GM12801 (cell line): ENCODE results near the gene KRAS.

Source experiments
- TF ChIP-seq, protein P1 (sequence below): IDR thresholded peaks from one replicate; pipeline ENCODE4 v1.5.1; 2011; ENCODE audit warnings: control low read depth; ENCODE audit not compliant: insufficient read length; ENCODE audit errors: extremely low read depth

Gene KRAS

DNA sequence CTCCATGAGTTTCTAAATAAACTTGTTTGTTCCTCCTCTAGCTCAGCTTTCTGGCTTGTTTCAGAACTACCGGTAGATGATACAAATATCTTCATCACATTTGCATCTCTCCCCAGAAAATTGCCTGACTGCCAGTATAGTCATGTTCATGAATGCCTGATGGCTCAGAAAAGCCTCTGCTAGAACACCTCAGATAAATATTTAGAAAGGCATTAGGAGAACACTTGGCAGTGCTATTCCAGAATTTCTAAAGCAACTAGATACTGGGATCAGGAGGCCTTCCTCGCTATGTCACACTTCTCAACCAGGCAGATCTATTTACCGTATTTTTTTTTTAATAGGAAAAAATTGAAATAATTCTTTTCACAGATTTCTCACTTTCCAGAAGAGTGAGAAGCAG is 32.3 kb upstream of the KRAS start:
- TF ChIP-seq, protein P1, sequence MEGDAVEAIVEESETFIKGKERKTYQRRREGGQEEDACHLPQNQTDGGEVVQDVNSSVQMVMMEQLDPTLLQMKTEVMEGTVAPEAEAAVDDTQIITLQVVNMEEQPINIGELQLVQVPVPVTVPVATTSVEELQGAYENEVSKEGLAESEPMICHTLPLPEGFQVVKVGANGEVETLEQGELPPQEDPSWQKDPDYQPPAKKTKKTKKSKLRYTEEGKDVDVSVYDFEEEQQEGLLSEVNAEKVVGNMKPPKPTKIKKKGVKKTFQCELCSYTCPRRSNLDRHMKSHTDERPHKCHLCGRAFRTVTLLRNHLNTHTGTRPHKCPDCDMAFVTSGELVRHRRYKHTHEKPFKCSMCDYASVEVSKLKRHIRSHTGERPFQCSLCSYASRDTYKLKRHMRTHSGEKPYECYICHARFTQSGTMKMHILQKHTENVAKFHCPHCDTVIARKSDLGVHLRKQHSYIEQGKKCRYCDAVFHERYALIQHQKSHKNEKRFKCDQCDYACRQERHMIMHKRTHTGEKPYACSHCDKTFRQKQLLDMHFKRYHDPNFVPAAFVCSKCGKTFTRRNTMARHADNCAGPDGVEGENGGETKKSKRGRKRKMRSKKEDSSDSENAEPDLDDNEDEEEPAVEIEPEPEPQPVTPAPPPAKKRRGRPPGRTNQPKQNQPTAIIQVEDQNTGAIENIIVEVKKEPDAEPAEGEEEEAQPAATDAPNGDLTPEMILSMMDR, result no peak

DNA sequence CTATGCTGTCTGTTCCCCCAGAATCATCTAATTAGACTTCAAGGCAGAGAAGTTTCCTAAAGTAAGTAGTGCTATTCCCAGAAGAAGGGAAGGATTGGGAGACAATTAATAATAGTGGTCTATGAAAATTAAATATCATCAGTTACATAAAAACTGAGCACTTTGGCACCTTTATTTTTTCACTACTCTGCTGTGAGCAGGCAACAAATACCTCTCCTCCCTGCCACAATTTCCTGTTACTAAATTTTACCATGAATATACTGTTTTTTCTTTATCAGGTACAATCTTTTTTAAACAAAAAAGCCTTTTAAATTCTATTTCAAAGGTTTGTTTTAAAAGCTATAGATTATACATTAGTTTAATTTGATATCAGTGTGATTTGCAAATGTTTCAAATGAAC is 29.4 kb upstream of the KRAS start:
- TF ChIP-seq, protein P1, result no peak

DNA sequence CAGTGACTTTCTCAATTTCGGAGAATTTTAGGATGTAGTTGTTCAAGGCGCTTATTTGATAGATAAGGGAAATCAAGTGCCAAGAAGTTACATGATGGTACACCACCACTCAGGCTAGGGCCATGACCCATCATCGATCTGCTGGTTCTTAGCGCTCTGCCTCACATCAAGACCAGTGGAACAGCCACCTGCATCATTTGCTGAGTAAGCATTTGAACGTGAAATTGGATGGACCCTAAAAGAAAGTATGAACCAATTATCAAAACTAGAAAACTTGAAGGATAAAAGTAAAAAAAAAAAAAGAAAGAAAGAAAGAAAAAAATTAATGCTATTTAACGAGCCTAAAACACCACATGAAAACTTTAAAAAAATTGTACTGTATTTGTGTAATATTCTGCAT is 27.5 kb upstream of the KRAS start:
- TF ChIP-seq, protein P1, result no peak

DNA sequence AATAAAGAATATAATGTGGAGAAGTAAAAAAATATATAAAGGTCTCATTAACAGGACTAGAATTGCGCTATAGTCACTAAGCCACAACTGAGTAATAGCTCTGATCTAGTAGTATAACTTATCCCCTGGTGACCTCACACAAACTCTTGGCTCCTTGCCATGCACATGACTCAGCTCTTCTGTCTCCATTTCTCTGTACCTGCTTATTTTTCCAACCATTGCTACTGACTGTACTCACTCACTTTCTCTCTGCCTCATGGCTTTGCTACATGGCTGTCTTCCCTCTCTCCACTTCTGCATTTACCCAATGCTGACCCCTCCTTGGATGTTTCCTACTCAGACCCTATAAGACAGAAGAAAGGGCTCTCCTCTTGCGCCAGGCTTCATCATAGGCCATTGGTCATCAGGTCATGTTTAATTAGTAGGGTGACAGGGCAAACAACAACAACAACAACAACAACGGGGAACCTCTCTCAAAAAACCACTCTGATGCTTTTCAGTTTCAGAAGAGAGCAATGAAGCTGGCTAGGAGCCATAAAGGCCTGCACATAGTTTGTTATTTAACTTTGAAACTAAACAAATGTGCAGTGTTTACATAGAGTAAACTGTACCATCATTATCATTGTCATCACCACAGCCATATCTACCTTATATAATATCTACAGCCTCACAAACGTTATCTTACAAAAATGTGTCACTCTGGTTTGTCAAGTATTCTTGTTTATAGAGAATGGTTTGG is 25.6 kb upstream of the KRAS start:
- TF ChIP-seq, protein P1, result no peak

DNA sequence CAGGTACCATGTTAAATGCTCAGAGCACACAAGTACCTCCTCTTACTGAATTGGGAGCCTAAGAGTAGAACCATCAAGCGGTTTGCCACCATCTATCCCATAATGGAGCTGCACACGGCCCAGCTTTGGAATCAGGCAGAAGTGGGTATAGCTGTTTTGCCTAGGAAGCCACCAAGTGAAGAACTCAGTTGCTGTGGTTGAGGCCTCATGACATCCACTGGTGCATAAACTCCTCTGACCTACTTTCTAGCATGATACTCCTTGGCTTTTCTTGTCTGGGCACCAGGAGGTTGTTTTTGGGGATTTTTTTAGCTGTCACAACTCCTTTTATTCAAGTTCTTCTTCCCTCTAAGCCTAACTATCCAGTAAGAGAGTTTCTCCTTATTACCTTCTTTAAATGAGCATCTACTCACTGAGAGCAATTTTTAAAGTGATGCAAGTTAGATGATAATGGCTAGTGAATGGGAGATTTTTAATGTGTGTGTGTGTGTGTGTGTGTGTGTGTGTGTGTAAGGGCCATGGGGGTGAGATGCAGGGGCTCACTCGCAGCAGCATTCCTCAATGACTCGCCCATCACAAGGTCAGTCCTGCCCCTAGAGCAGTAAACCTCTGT is 20.9 kb upstream of the KRAS start:
- TF ChIP-seq, protein P1, result no peak

DNA sequence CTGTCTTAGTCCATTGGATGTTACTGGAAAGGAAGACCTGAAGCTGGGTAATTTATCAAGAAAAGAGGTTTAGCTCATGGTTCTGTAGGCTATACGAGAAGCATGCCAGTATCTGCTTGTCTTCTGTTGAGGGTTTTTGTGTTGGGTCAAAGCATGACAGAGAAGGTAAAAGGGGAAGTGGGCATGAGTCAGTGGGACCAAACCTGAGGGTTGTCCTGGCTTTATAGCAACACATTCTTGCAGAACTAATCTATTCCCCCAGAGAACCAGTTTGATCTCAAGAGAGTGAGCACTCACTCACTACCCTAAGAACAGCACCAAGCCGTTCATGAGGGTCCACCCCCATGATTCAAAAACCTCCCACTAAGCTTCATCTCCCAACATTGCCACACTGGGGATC is 19.0 kb upstream of the KRAS start:
- TF ChIP-seq, protein P1, result no peak

DNA sequence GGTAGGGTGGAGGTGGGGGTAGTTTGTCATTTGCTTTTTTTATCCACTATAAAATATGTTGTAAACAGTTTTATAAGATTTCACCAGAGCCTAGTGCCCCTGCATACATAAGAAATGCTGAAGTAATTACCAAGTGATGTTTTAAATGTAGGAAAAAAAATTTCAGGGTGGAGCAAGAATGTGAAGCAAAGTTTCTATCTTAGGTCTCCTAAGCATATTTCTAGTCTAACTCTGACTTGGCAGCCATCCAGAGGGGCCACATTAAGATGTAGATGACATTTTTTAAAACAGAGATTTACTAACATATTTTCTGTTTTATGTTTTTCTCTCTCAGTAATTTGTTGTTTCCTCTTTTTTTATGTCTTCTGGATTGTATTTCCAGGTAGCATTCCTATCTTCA is 15.8 kb upstream of the KRAS start:
- TF ChIP-seq, protein P1, result no peak
